GM18507 (cell line): ENCODE results near the gene ARL5C.
A peak's percentile ranks its signal among the peaks of the same experiment; 100 is the strongest.

Experiments
- DNase-seq: peaks from one replicate; pipeline ENCODE4 v3.0.0; 2011; ENCODE audit warnings: low read depth; ENCODE audit not compliant: insufficient read length; ENCODE audit errors: extremely low spot score
- FAIRE-seq: peaks from 2 replicates; lab custom pipeline; 2011; peaks lifted over from hg19 to GRCh38; lab: Jason Lieb, UNC

The ARL5C gene

GRCh38 chr17:39165841-39166349, at the start of gene ARL5C:
ARL5C (minus strand) TSS chr17:39166161; CDS start chr17:39165760, 401 bp downstream.
- FAIRE-seq (no peak), DNase-seq (no peak)

- FAIRE-seq, result no peak
These were observed 47.9 kb upstream of the ARL5C start for GRCh38 chr17:39213852-39214251.

GRCh38 chr17:39212841-39213480, 47.0 kb upstream of the ARL5C start:
- no peak for DNase-seq
- FAIRE-seq, result no peak

More at GRCh38 chr17:39213852-39214251, 47.9 kb upstream of the ARL5C start:
- DNase-seq, result no peak

GRCh38 chr17:39212195-39212810, 46.3 kb upstream of the ARL5C start:
- DNase-seq (no peak), FAIRE-seq (no peak)

- no peak for FAIRE-seq
These were observed 44.1 kb upstream of the ARL5C start for GRCh38 chr17:39210093-39210434.

GRCh38 chr17:39209317-39210092, 43.5 kb upstream of the ARL5C start:
- DNase-seq (no peak), FAIRE-seq (no peak)

More at GRCh38 chr17:39210093-39210434, 44.1 kb upstream of the ARL5C start:
- no peak for DNase-seq

- FAIRE-seq (peak; percentile 89), DNase-seq (peak; percentile 65)
These were observed 42.9 kb upstream of the ARL5C start for GRCh38 chr17:39208893-39209292.

GRCh38 chr17:39208136-39208535, 42.2 kb upstream of the ARL5C start:
- DNase-seq (no peak), FAIRE-seq (peak; percentile 49)

- FAIRE-seq (no peak), DNase-seq (no peak)
These were observed 39.2 kb upstream of the ARL5C start for GRCh38 chr17:39205112-39205526.

GRCh38 chr17:39204245-39204644, 38.3 kb upstream of the ARL5C start:
- no peak for FAIRE-seq
- DNase-seq, result no peak

GRCh38 chr17:39200957-39201510, 35.1 kb upstream of the ARL5C start:
- no peak for DNase-seq
- no peak for FAIRE-seq

GRCh38 chr17:39200070-39200879, 34.3 kb upstream of the ARL5C start, which contains the start of gene RPL19:
RPL19 (plus strand) TSS chr17:39200283; CDS start chr17:39200345, 62 bp downstream.
- no peak for FAIRE-seq
- DNase-seq, result peak; percentile 73

- FAIRE-seq, result peak; percentile 93
- DNase-seq, result peak; percentile 88
These were observed 33.8 kb upstream of the ARL5C start for GRCh38 chr17:39199820-39200069.

GRCh38 chr17:39198186-39198566, 32.2 kb upstream of the ARL5C start:
- DNase-seq, result no peak
- FAIRE-seq, result no peak

GRCh38 chr17:39197380-39198185, 31.6 kb upstream of the ARL5C start, which contains the start of gene CACNB1:
CACNB1 (minus strand) TSS chr17:39197669; CDS start chr17:39197495, 174 bp downstream.
- FAIRE-seq, result peak; percentile 65
- DNase-seq, result peak; percentile 55

- DNase-seq (no peak), FAIRE-seq (no peak)
These were observed 30.9 kb upstream of the ARL5C start for GRCh38 chr17:39196808-39197291.

GRCh38 chr17:39196241-39196807, 30.4 kb upstream of the ARL5C start:
- FAIRE-seq, result no peak

GRCh38 chr17:39195568-39196160, 29.7 kb upstream of the ARL5C start:
- FAIRE-seq, result peak; percentile 33
- DNase-seq, result no peak

More at GRCh38 chr17:39196241-39196807, 30.4 kb upstream of the ARL5C start:
- DNase-seq, result no peak
